ENCODE measurements around the gene CS. TPM values are rescaled to one million over a fixed set of nuclear protein-coding genes. Genes with fewer than 3 reads are reported as not detected.
"Not testable (repeated sequence)": the region's sequence is repeated elsewhere in the genome, so short reads cannot be mapped to it uniquely, and the experiment has no call there.

CS gene
- polyA plus RNA-seq, 4 donors: 169 to 213 (median 200) TPM

DNA sequence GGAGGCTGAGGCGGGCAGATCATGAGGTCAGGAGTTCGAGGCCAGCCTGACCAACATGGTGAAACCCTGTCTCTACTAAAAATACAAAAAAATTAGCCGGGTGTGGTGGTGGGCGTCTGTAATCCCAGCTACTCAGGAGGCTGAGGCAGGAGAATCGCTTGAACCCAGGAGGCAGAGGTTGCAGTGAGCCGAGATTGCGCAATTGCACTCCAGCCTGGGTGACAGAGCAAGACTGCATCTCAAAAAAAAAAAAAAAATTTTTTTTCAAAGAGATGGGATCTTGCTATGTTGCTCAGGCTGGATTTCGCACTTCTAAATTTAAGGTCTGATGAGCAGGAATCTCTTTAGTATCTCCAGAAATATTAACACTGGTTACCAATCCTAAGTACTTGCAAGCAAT is 21.5 kb upstream of the CS start:
- DNase-seq (ENCODE audit: low read depth in 4 of 4, low spot score in 2 of 4): not testable (repeated sequence)

DNA sequence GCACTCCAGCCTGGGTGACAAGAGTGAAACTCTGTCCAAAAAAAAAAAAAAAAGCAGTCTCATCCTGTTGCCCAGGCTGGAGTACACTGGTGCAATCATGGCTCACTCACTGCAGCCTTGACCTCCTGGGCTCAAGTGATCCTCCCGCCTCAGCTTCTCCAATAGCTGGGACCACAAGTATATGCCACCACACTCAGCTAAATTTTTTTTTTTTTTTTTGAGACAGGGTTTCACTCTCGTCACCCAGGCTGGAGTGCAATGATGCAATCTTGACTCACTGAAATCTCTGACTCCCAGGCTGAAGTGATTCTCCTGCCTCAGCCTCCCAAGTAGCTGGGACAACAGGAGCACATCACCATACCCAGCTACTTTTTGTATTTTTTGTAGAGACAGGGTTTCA is 20.9 kb upstream of the CS start:
- no peak for DNase-seq (ENCODE audit: low read depth in 4 of 4, low spot score in 2 of 4)

DNA sequence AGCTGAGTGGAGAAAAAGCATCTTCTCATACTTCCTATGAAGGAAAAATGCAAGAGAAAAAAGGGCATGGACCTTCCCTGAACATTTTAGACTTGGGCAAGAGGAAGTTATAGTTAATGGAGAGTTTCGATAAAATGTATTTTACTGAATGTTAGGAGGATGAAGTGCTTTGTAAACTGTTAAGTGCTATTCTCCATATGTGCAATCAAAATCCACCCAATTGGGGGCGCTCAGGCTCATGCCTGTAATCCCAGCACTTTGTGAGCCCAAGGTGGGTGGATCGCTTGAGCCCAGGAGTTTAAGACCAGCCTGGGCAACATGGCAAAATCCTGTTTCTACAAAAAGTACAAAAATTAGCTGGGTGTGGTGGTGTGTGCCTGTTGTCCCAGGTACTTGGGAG is 17.5 kb upstream of the CS start:
- no peak for DNase-seq (ENCODE audit: low read depth in 4 of 4, low spot score in 2 of 4)

DNA sequence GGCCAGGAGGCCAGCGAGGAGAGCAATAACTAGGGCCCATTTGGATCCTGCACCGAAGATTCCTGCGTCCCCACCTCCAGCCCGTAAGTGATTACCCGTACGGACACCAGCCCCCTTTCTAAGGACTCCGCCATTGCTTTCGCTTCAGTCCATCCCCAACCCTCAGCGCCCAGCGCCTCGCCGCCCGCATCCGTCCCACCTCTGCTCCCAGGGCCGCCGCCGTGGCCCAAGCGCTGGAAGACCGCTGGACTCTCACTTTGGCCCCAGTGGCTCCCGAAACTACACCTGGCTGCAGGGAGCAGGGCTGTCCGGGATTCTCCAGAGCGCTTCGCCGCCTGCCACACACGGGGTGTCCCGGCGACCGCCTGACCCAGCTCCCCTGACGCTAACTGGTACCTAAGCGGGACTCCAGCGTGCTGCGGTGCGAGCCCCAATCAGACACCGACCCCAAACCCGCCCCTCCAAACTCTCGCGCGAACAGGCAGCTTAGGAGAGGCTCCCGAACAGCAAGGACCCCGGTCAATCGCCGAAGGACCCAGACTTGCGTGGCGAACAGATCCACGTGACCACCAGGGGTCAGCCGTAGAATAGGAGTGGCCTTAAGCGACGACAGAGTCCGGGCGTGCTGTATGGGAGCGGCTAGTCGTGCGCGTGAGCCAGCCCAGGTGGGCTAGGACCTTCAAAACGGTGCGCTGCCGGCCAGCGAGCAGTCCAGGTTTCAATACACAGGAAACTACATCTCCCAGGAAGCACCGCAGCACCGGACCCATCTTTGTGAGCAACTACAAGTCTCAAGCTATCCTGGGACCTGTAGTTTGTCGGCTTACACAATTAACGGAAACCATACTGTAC is 15.7 kb upstream of the CS start, which contains the start of gene CNPY2:
Gene CNPY2 (minus strand): TSS at position 367 of the 852 bp plus-strand sequence. CDS start 771 bp downstream, outside the sequence.
- DNase-seq (ENCODE audit: low read depth in 4 of 4, low spot score in 2 of 4): peak; percentile 90 to 96 (median 94)

DNA sequence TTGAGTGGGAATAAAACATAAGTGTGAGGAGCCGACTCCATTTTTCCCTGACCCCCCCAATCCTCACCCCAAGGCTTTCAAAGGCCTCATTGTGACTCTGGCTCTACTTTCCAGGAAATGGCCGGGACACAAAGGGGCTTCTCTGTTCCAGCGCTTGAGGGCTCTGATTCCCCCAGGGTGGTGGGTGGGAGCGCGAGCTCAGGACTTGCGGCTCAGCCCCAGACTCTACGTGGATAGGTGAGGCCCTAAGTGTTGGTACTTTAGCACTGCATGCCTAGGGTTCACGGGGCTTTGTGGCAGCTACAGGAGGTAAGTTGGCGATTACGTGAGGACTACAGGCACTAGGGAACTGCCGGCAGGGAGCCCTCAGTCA is 15.1 kb upstream of the CS start:
- DNase-seq (ENCODE audit: low read depth in 4 of 4, low spot score in 2 of 4): no peak

DNA sequence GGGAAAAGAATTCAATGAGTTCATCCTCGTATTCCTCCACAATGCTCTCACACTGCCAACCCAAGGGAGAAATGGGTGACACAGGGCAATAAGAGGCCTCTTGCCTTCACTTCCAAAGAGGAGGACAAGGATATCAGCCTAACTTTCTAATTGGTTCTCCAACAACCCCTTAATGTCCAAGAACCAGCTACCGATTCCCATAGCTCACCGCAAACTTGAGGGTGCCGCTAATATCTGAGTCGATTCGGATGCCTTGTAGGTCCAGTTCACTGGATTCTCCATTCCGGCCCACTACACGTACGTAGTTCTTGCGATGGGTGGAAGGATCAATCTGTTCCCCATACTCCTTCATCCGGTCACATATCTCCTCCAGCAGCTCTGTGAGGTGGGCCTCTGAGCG is 10.9 kb upstream of the CS start:
- DNase-seq (ENCODE audit: low read depth in 4 of 4, low spot score in 2 of 4): no peak

DNA sequence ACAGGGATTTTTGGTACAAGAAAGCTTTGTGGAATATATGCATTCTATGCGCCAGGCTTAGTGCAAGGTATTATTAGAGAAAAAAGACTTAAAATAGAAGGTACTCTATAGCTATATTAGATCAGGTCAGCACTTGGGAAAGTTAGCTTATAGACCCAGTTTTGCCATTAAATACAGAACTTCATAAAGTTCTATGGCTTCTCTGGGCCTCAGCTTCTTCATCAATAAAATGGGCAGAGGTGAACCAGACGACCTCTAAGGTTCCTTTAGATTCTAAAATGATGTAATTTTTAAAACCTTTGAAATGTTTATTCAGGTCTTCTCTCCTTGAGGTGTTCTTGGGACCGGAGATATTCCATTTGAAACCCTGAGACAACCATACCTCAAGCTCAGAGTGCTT is 8.6 kb upstream of the CS start:
- no peak for DNase-seq (ENCODE audit: low read depth in 4 of 4, low spot score in 2 of 4)

DNA sequence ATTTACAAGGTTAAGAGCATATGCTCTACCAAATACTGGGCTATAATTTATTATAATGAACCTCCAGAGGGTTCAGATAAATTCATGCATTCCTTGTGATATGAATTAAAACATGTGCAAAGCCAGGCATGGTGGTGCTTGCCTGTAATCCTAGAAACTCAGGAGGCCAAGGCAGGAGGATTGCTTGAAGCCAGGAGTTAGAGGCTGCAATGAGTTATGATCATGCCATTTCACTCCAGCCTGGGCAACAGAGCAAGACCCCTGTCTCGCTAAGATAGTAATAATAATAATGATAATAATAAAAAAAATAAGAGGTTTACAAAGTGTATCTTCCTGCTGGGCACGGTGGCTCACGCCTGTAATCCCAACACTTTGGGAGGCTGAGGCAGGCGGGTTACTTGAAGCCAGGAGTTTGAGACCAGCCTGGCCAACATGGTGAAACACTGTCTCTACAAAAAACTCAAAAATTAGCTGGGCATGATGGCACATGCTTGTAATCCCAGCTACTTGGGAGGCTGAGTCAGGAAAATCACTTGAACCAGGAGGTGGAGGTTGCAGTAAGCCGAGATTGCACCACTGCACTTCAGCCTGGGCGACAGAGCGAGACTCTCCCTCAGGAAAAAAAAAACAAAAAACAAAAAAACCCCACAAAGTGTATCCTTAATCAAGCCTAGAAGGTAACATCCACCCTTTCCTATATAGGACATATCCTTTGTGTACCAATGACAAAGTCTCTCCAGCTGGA is 7.3 kb upstream of the CS start:
- no peak for DNase-seq (ENCODE audit: low read depth in 4 of 4, low spot score in 2 of 4)

DNA sequence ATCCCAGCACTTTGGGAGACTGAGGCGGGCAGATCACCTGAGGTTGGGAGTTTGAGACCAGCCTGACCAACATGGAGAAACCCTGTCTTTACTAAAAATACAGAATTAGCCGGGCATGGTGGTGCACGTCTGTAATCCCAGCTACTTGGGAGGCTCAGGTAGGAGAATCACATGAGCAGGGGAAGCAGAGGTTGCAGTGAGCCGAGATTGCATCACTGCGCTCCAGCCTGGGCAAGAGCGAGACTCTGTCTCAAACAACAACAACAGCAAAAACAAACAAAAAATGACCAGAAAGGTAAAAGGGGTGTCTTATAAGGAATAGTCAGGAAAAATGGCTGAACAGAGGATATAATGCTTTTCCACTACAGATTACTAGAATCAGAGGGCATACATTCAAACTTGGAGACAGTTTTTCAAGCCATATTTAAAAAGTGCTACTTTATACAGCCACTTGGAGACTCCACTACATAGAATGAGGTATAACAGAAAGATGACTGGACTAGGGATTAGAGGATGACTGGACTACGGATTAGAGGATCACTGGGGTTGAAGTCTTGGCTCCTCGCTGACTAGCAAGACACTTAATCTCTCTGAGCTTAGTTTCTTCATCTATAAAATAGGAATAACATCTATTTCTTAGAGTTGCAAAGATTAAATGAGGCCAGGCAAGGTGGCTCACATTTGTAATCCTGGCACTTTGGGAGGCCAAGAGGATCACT is 4.9 kb upstream of the CS start:
- no peak for DNase-seq (ENCODE audit: low read depth in 4 of 4, low spot score in 2 of 4)

DNA sequence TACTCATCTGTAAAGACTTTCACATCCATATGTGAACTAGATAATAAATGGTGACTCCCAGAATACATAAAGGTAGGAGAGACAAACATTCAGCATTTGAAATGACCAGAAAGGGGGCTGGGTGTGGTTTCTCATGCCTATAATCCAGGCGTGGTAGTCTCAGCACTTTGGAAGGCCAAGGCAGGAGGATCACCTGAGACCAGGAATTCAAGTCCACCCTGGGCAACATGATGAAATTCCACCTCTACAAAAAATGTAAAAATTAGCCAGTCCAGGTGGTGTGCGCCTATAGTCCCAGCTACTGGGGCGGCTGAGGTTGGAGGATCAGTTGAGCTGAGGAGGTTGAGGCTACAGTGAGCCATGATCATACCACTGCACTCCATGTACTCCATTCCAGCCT is 4.1 kb upstream of the CS start:
- DNase-seq (ENCODE audit: low read depth in 4 of 4, low spot score in 2 of 4): no peak

DNA sequence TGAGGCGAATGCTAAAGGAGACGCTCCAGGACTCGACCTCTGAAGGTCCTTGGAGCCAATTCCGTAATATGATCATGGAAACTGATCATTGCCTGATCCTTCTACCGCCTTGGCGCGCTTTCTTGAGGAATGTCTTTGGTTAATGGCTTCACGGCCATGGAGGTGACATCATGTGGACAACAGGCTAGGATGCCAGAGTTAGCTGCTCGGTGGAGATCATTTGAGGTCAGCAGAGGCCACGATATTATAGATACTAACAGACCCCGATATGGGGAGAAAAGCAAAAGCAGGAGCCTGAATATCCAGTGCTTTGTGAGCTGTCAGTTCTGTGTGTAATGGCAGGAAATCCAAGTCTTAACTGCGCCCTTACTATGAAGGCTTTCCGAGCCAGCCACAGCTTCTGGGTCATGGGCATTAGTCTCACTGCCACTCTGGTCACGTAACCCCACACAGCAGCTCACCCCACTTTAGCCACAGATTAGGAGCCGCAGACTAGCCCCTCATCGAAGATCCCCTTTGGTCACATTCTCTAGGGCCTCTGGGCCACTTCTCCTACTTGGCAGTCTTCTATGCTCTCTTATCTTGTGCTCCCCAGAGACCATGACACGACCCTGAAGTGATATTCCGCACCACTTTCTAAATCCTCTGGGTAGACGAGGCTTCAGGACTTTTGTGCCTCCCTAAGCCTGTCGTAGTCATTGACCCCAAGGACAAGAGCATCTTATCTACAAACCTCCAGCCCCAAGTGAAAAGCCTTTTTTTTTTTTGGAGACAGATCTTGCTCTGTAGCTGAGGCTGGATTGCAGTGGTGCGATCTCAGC is 724 bp upstream of the CS start:
- no peak for DNase-seq (ENCODE audit: low read depth in 4 of 4, low spot score in 2 of 4)

DNA sequence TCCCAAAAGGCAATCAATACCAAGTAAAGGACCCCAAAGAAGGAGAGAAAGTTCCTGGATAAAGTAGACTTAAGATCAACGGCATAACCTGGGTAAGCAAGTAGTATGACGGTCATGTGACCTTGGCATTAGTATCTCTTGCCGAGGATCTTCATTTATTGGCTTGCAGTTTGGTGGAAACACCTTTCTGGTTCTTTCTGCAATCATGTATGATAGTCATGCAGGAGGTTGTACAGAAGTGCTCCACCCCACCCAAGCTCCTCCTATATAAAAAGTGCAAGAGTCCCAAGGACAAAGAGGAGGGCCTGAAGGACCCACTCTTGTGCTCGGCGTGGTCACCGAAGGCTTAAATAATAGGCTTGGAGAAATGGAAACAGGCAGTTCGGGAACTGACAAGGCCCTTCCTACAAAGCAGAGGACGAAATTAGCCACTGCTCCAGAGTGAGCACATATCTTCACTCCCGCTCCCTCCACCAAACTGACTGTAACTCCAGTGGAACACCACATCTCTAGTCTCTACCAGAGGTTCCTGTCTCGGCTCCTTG is 750 bp downstream of the CS start:
- DNase-seq (ENCODE audit: low read depth in 4 of 4, low spot score in 2 of 4): no peak

DNA sequence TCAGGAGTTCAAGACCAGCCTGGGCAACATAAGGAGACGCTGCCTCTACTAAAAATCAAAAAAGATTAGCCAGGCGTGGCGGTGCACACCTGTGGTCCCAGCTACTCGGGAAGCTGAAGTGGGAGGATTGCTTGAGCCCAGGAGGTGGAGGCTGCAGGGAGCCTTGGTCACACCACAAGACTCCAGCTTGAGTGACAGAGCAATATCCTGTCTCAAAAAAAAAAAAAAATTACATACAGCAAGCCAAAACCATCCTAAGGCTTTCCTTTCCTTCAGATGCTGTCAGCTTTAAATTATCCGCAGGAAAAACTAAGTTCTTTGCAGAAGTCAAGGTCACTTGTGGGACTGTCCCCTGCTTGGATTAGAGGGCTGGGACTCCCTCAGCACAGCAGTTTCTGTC is 1.3 kb downstream of the CS start:
- no peak for DNase-seq (ENCODE audit: low read depth in 4 of 4, low spot score in 2 of 4)

DNA sequence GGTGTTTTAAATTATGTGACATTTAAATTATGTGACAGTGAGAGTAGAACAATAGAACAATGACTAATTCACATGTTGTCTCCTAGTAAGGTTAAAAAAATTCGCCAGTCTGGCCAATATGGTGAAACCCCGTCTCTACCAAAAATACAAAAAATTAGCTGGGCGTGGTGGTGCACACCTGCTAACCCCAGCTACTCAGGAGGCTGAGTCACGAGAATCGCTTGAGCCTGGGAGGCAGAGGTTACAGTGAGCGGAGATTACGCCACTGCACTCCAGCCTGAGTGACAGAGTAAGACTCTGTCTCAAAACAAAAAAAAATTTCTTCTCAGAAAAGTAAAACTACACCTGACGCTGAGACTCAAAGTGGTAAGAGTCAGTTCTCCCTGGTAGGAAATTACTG is 2.7 kb downstream of the CS start:
- no peak for DNase-seq (ENCODE audit: low read depth in 4 of 4, low spot score in 2 of 4)

DNA sequence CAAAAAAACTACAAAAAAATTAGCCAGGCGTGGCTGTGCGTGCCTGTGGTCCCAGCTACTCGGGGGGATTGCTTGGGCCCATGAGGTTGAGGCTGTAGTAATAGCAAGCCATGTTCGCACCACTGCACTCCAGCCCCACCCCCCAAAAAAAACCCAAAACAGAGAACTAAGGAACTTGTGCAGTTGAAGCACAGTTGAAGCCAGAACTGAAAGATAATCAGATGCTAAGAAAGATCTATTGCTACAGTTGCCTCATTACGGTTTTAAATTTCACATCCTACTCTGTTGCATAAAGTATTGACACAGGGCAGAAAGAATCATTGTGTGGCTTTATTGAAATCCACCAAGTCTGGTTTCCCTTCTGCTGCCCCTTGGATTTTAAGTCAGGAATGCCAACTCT is 3.8 kb downstream of the CS start:
- DNase-seq (ENCODE audit: low read depth in 4 of 4, low spot score in 2 of 4): no peak

DNA sequence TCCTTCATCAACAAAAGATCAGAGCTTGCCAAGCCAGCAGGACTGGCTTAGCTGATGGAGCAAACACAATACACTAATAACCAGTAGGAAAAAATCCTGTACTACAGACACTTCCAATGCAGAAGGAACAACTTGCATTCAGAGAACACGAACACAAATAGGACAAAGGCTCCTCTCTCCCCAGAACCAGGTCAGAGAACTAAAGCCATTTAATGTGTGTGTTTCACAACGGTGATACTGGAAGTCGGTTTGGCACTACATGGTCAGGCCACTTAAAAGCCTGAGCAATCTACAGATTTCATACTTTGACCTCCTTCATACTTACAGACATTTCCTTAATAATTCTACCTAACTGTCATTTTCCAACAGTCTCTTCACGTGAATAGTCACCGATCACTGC is 6.3 kb downstream of the CS start:
- no peak for DNase-seq (ENCODE audit: low read depth in 4 of 4, low spot score in 2 of 4)

DNA sequence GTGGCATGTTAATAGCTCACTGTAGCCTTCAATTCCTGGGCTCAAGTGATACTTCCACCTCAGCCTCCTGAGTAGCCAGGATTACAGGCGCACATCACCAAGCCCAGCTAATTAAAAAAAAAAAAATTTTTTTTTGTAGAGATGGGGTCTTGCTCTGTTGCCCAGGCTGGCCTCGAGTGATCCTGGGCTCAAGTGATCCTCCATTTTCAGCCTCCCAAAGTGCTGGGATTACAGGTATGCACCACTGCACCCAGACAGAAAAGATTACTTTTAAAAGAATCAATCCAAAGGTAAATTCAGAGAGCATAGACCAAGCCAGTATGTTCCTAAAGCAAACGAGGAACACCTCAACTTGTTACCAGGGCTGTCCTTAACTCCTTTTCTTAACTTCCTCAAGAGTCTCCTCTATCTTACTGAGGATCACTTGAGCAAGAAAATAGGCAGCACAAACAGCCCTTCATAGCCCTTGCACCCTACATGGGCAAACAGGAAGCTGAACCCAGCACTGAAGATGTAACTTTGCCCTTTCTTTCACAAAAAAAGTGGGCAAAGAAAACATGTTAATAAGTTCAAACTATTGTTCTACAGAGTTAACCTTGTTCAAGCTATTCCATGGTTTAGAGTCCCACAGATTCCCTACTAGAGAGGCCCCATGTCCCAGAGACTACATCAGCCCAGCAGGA is 11.3 kb downstream of the CS start:
- DNase-seq (ENCODE audit: low read depth in 4 of 4, low spot score in 2 of 4): no peak

DNA sequence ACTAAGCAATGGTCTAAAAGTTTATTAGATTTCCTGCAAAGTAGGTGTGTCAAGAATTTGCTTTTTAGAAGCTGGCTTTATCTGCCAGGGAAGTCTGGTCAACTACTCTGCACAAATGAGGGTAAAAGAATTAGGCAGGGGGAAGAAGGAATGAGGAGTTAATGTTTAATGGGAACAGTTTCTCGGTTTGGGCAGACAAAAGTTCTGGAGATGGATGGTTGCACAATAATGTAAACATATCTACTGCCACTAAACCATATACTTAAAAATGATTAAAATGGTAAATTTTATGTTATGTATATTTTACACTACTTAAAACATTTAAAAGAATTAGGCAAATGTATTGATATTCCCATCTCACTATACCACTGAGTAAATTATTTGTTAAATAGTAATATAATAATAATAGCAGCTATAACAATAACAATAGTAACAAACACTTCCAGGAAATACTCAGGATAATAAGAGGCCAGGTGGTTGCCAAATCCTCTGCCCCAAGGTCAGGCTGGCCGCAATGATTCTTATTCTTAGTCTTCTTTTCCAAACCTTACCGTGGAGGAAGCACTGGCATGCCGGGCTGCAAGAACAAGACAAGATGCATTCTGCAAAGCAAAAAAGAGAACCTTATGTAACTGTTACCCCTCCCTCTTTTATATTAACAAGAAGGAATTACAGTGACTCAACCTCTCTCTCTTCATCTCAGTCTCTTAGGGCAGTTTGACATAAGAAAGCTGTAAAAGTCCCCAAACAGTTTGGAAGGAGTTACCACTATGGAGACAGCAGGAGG is 13.9 kb downstream of the CS start:
- DNase-seq (ENCODE audit: low read depth in 4 of 4, low spot score in 2 of 4): no peak

DNA sequence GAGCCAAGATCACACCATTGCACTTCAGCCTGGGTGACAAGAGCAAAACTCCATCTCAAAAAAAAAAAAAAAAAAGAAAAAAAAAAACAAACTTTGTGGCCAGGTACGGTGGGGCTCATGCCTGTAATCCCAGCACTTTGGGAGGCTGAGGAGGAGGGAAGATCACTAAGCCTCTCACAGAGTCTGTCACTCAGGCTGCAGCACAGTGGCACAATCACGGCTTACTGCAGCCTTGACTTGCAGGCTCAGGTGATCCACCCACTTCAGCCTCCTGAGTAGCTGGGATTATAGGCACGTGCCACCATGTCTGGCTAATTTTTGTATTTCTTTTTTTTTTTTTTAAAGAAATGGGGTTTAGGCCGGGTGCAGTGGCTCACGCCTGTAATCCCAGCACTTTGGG is 15.9 kb downstream of the CS start:
- DNase-seq (ENCODE audit: low read depth in 4 of 4, low spot score in 2 of 4): not testable (repeated sequence)
